Activated T-helper 1 cell treated with anti-CD3 and anti-CD28 coated beads, Interleukin-12 subunit alpha, Interleukin-12 subunit beta, Interleukin-2, Interleukin-4 antibody, amounts not matched to agents 30 ng/mL and 10 ng/mL and 1 ng/mL, durations not matched to agents 14 hours and 24 hours and 36 hours (primary cell): Measurements from ENCODE around the gene GRID1. TPM values are rescaled to one million over a fixed set of nuclear protein-coding genes. Genes with fewer than 3 reads are reported as not detected.

Experiments
- DNase-seq: peaks from one replicate; pipeline ENCODE4 v3.0.0; 2021; ENCODE audit warnings: low spot score
- H3K27ac Mint-ChIP-seq: one replicate; pipeline ENCODE4 v1.8.0; 2021; ENCODE audit warnings: mild to moderate bottlenecking, mixed read lengths
- H3K27me3 Mint-ChIP-seq: one replicate; pipeline ENCODE4 v1.8.0; 2022; ENCODE audit warnings: mild to moderate bottlenecking, moderate library complexity, mixed read lengths; ENCODE audit not compliant: insufficient read depth
- H3K36me3 Mint-ChIP-seq: one replicate; pipeline ENCODE4 v1.8.0; 2021; ENCODE audit warnings: low read depth, mixed read lengths
- H3K4me1 Mint-ChIP-seq: one replicate; pipeline ENCODE4 v1.8.0; 2021; ENCODE audit warnings: low read depth, mixed read lengths
- H3K4me3 Mint-ChIP-seq: one replicate; pipeline ENCODE4 v1.8.0; 2021; ENCODE audit warnings: mild to moderate bottlenecking, moderate library complexity, mixed read lengths
- H3K9me3 Mint-ChIP-seq: one replicate; pipeline ENCODE4 v1.8.0; 2021; ENCODE audit warnings: mixed read lengths
- intact Hi-C: fragments of 100-400 bp; cut with micrococcal nuclease; formaldehyde crosslinking; loops from one replicate; pipeline ENCODE4 v1.15.1; 2024
- total RNA-seq: library from RNA; stranded (reverse); gene quantifications from 2 replicates; pipeline ENCODE4 v1.2.3, GENCODE V29; 2022

GRID1 gene
- total RNA-seq, 1 donor from 2014 or later = not detected

DNA sequence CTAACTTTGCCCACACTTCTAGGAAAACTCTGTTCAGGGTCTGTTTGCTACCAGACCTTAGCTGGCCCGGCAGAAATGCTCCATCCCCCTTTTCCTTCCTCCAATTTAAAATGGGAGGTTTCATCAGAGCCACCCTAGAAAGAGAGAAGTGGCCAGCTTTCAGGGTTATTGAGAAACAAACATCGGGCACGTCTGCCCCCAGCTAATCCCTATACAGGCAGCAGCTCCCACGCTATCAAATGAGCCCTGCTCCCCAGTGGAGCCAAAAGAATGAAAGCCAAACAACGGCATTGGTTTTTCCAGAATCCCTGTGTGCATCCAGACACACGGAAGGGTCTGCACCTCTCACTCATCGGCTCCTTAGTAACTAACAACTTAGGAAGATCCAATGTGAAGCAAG, 132.5 kb downstream of the GRID1 start:
- intact Hi-C loops = no loop called here
- no peak overlapping the region for H3K27ac Mint-ChIP-seq
- no peaks in the 10 kb centered on the region for H3K4me1 Mint-ChIP-seq

GRCh38 chr10:86233131-86233530, 133.5 kb downstream of the GRID1 start:
- intact Hi-C loops = no loop called here
- H3K9me3 Mint-ChIP-seq = no peaks in the 10 kb centered on the region
- H3K4me1 Mint-ChIP-seq = no peaks in the 10 kb centered on the region
- no peaks in the 10 kb centered on the region for H3K27me3 Mint-ChIP-seq
- no peak for DNase-seq
- no peak overlapping the region for H3K27ac Mint-ChIP-seq
- no peaks in the 10 kb centered on the region for H3K36me3 Mint-ChIP-seq
- H3K4me3 Mint-ChIP-seq = no peak overlapping the region

More for the DNA sequence above, 132.5 kb downstream of the GRID1 start:
- H3K27me3 Mint-ChIP-seq = no peaks in the 10 kb centered on the region
- H3K9me3 Mint-ChIP-seq = no peaks in the 10 kb centered on the region
- H3K4me3 Mint-ChIP-seq = no peak overlapping the region
- no peak for DNase-seq
- no peaks in the 10 kb centered on the region for H3K36me3 Mint-ChIP-seq

GRCh38 chr10:86232644-86233043, 134.0 kb downstream of the GRID1 start:
- Mint-ChIP-seq H3K9me3 (no peaks in the 10 kb centered on the region), H3K27ac (no peak overlapping the region), H3K36me3 (no peaks in the 10 kb centered on the region), H3K27me3 (no peaks in the 10 kb centered on the region), H3K4me3 (no peak overlapping the region), H3K4me1 (no peaks in the 10 kb centered on the region)
- DNase-seq = no peak
- intact Hi-C loops = no loop called here

GRCh38 chr10:86231796-86232560, 134.6 kb downstream of the GRID1 start:
- H3K27me3 Mint-ChIP-seq = no peaks in the 10 kb centered on the region
- H3K4me1 Mint-ChIP-seq = no peaks in the 10 kb centered on the region
- H3K27ac Mint-ChIP-seq = no peak overlapping the region
- no peak for DNase-seq
- no peaks in the 10 kb centered on the region for H3K36me3 Mint-ChIP-seq
- no peaks in the 10 kb centered on the region for H3K9me3 Mint-ChIP-seq
- no peak overlapping the region for H3K4me3 Mint-ChIP-seq
- intact Hi-C loops = no loop called here

GRCh38 chr10:86230557-86231180, 135.9 kb downstream of the GRID1 start:
- H3K9me3 Mint-ChIP-seq = no peaks in the 10 kb centered on the region
- no peaks in the 10 kb centered on the region for H3K27me3 Mint-ChIP-seq
- intact Hi-C loops = no loop called here
- H3K27ac Mint-ChIP-seq = no peak overlapping the region
- H3K4me1 Mint-ChIP-seq = no peaks in the 10 kb centered on the region
- H3K36me3 Mint-ChIP-seq = no peaks in the 10 kb centered on the region
- no peak overlapping the region for H3K4me3 Mint-ChIP-seq
- no peak for DNase-seq

GRCh38 chr10:86229811-86230556, 136.6 kb downstream of the GRID1 start:
- H3K4me1 Mint-ChIP-seq = no peaks in the 10 kb centered on the region
- H3K36me3 Mint-ChIP-seq = no peaks in the 10 kb centered on the region
- H3K9me3 Mint-ChIP-seq = no peaks in the 10 kb centered on the region
- H3K27ac Mint-ChIP-seq = no peak overlapping the region
- no peak for DNase-seq
- intact Hi-C loops = no loop called here
- no peaks in the 10 kb centered on the region for H3K27me3 Mint-ChIP-seq
- H3K4me3 Mint-ChIP-seq = no peak overlapping the region

- no peaks in the 10 kb centered on the region for H3K4me1 Mint-ChIP-seq
- H3K27ac Mint-ChIP-seq = no peak overlapping the region
- no peaks in the 10 kb centered on the region for H3K9me3 Mint-ChIP-seq
- H3K36me3 Mint-ChIP-seq = no peaks in the 10 kb centered on the region
- H3K4me3 Mint-ChIP-seq = no peak overlapping the region
- H3K27me3 Mint-ChIP-seq = no peaks in the 10 kb centered on the region
- DNase-seq = no peak
- intact Hi-C loops = no loop called here
These were observed 137.2 kb downstream of the GRID1 start for GRCh38 chr10:86229376-86229775.

GRCh38 chr10:86227501-86228258, 138.9 kb downstream of the GRID1 start:
- Mint-ChIP-seq H3K9me3 (no peaks in the 10 kb centered on the region), H3K36me3 (no peaks in the 10 kb centered on the region), H3K4me3 (no peak overlapping the region), H3K4me1 (no peaks in the 10 kb centered on the region), H3K27me3 (no peaks in the 10 kb centered on the region), H3K27ac (no peak overlapping the region)
- intact Hi-C loops = no loop called here
- no peak for DNase-seq

GRCh38 chr10:86226781-86227201, 139.8 kb downstream of the GRID1 start:
- no peak overlapping the region for H3K4me3 Mint-ChIP-seq
- H3K4me1 Mint-ChIP-seq = no peaks in the 10 kb centered on the region
- H3K27ac Mint-ChIP-seq = no peak overlapping the region
- H3K9me3 Mint-ChIP-seq = no peaks in the 10 kb centered on the region
- H3K27me3 Mint-ChIP-seq = no peaks in the 10 kb centered on the region
- H3K36me3 Mint-ChIP-seq = no peaks in the 10 kb centered on the region
- DNase-seq = no peak
- intact Hi-C loops = no loop called here

- no peak overlapping the region for H3K4me3 Mint-ChIP-seq
- no peaks in the 10 kb centered on the region for H3K4me1 Mint-ChIP-seq
- intact Hi-C loops = no loop called here
- no peak overlapping the region for H3K27ac Mint-ChIP-seq
- no peaks in the 10 kb centered on the region for H3K36me3 Mint-ChIP-seq
- no peak for DNase-seq
- no peaks in the 10 kb centered on the region for H3K9me3 Mint-ChIP-seq
- H3K27me3 Mint-ChIP-seq = no peaks in the 10 kb centered on the region
These were observed 140.6 kb downstream of the GRID1 start for GRCh38 chr10:86226016-86226415.

GRCh38 chr10:86225103-86225782, 141.4 kb downstream of the GRID1 start:
- Mint-ChIP-seq H3K9me3 (no peaks in the 10 kb centered on the region), H3K4me1 (no peaks in the 10 kb centered on the region), H3K27me3 (no peaks in the 10 kb centered on the region), H3K36me3 (no peaks in the 10 kb centered on the region), H3K4me3 (no peak overlapping the region), H3K27ac (no peak overlapping the region)
- no peak for DNase-seq
- intact Hi-C loops = no loop called here

DNA sequence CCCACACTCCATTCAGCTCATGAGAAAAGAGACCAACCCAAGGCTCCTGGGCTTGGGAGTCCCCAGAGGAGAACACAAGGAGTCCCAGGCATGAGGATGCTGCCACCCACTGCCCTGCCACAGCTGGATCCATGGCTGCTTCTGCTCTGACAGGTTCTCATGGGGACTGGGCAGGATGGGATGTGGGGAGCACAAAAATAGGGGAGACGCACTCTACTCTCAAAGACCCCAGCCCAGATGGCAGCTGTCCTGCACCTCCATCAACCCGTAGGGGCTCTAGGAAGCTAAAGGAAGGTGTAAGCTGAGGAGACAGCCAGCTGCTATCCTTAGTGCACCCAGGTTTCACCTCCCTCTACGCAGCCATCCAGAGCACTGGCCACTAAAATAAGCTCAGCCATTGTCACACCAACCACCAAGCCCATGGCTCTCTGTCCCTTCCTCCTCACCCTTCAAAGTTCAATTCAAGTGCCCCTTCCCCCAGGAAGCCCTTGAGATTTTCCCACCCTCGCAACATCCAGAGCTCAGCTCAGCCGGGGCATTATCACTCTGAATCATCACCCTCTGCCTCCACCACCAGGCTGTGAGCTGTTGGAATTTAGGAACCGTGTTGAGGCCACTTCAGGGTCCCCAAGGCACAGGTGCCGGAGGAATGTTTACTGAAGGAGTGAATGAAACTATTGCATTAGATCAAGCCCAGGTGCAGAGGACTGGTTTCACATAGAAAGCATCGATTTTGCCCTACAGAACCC, 142.1 kb downstream of the GRID1 start:
- H3K27me3 Mint-ChIP-seq = no peaks in the 10 kb centered on the region
- H3K4me1 Mint-ChIP-seq = no peaks in the 10 kb centered on the region
- no peaks in the 10 kb centered on the region for H3K36me3 Mint-ChIP-seq
- DNase-seq = no peak
- intact Hi-C loops = no loop called here
- no peak overlapping the region for H3K4me3 Mint-ChIP-seq
- H3K27ac Mint-ChIP-seq = no peak overlapping the region
- no peaks in the 10 kb centered on the region for H3K9me3 Mint-ChIP-seq
